Tongue (tissue), 2 donors: ENCODE results near the gene PARD3. TPM values are rescaled to one million over a fixed set of nuclear protein-coding genes. Genes with fewer than 3 reads are reported as not detected.
A peak's percentile ranks its signal among the peaks of the same experiment; 100 is the strongest.

Experiments used
- DNase-seq: peaks from one replicate; pipeline ENCODE4 v3.0.0-alpha.2; 2015
- total RNA-seq: library from RNA; depleted of rRNA; stranded (reverse); fragments of >200 nt; gene quantifications from one replicate; pipeline ENCODE4 v1.2.3, GENCODE V29; 2014

PARD3 gene
- total RNA-seq, 1 donor from 2014 or later, result 129 TPM

GRCh38 chr10:34740321-34740720, 74.8 kb downstream of the PARD3 start:
- no peak for DNase-seq

GRCh38 chr10:34739915-34740314, 75.2 kb downstream of the PARD3 start:
- peak; percentile 96 for DNase-seq

GRCh38 chr10:34737772-34738169, 77.3 kb downstream of the PARD3 start:
- DNase-seq, result no peak

GRCh38 chr10:34736976-34737771, 77.9 kb downstream of the PARD3 start:
- DNase-seq, result peak; percentile 43

- DNase-seq, result no peak
Measured at GRCh38 chr10:34734918-34735317, 80.2 kb downstream of the PARD3 start.

- no peak for DNase-seq
Measured at GRCh38 chr10:34732926-34733325, 82.2 kb downstream of the PARD3 start.

- DNase-seq, result no peak
Measured at GRCh38 chr10:34731885-34732701, 83.0 kb downstream of the PARD3 start.

- DNase-seq, result no peak
Measured at GRCh38 chr10:34731213-34731612, 83.9 kb downstream of the PARD3 start.

- DNase-seq, result no peak
Measured at GRCh38 chr10:34730726-34731125, 84.4 kb downstream of the PARD3 start.

- DNase-seq, result peak; percentile 51
Measured at GRCh38 chr10:34729619-34730018, 85.5 kb downstream of the PARD3 start.

GRCh38 chr10:34728361-34728760, 86.7 kb downstream of the PARD3 start:
- no peak for DNase-seq

GRCh38 chr10:34727595-34728033, 87.5 kb downstream of the PARD3 start:
- DNase-seq, result no peak

GRCh38 chr10:34726862-34727261, 88.2 kb downstream of the PARD3 start:
- no peak for DNase-seq

- peak; percentile 76 for DNase-seq
Measured at GRCh38 chr10:34723750-34724149, 91.3 kb downstream of the PARD3 start.

GRCh38 chr10:34722404-34722803, 92.7 kb downstream of the PARD3 start:
- no peak for DNase-seq

GRCh38 chr10:34721208-34721840, 93.8 kb downstream of the PARD3 start:
- DNase-seq, result no peak

- DNase-seq, result no peak
Measured at GRCh38 chr10:34719746-34720145, 95.3 kb downstream of the PARD3 start.

- DNase-seq, result no peak
Measured at GRCh38 chr10:34719328-34719727, 95.8 kb downstream of the PARD3 start.

GRCh38 chr10:34717429-34717828, 97.7 kb downstream of the PARD3 start:
- no peak for DNase-seq

- DNase-seq, result no peak
Measured at GRCh38 chr10:34716958-34717357, 98.1 kb downstream of the PARD3 start.

GRCh38 chr10:34716234-34716633, 98.9 kb downstream of the PARD3 start:
- DNase-seq, result no peak

GRCh38 chr10:34715511-34716187, 99.4 kb downstream of the PARD3 start:
- no peak for DNase-seq
